K562 (cell line): ENCODE measurements around the gene SCYL1. TPM values are rescaled to one million over a fixed set of nuclear protein-coding genes. Genes with fewer than 3 reads are reported as not detected.
A peak's percentile ranks its signal among the peaks of the same experiment; 100 is the strongest.

Experiments used
- CBX5 ChIP-seq: IDR thresholded peaks from 2 replicates; pipeline ENCODE4 v1.6.1; 2014; ENCODE audit warnings: low read depth, borderline replicate concordance
- CREB5 ChIP-seq: fragments of 250-450 bp; sonication (Bioruptor Pico); IDR thresholded peaks from 2 replicates; pipeline ENCODE4 v1.5.0; 2020; ENCODE audit warnings: mild to moderate bottlenecking
- GATAD2A ChIP-seq: fragments of 450-650 bp; IDR thresholded peaks from 2 replicates; pipeline ENCODE4 v1.6.1; 2017
- HDAC3 ChIP-seq: fragments of 450-650 bp; IDR thresholded peaks from 2 replicates; pipeline ENCODE4 v1.6.1; 2018; ENCODE audit warnings: borderline replicate concordance, mild to moderate bottlenecking, moderate library complexity; ENCODE audit not compliant: partially characterized antibody
- MAFK ChIP-seq: IDR thresholded peaks from 2 replicates; pipeline ENCODE4 v1.6.1; 2011; ENCODE audit warnings: low read length, improper control_type of control experiment
- MGA ChIP-seq: fragments of 450-650 bp; IDR thresholded peaks from 2 replicates; pipeline ENCODE4 v1.6.1; 2016; ENCODE audit warnings: mild to moderate bottlenecking, moderate library complexity
- MXD1 ChIP-seq: fragments of 250-450 bp; sonication (Bioruptor Pico); IDR thresholded peaks from 2 replicates; pipeline ENCODE4 v1.8.0; 2021; ENCODE audit warnings: borderline replicate concordance, mild to moderate bottlenecking, moderate library complexity; ENCODE audit not compliant: poor library complexity, severe bottlenecking
- NCOA4 ChIP-seq: fragments of 450-650 bp; IDR thresholded peaks from 2 replicates; pipeline ENCODE4 v1.6.1; 2018; ENCODE audit warnings: mild to moderate bottlenecking; ENCODE audit not compliant: partially characterized antibody
- TEAD2 ChIP-seq: fragments of 450-650 bp; IDR thresholded peaks from 2 replicates; pipeline ENCODE4 v1.6.1; 2016; ENCODE audit warnings: missing genetic modification characterization, control low read depth, missing compliant biosample characterization
- ZNF134 ChIP-seq: fragments of 250-450 bp; sonication (Bioruptor Pico); conservative IDR thresholded peaks from 2 replicates; pipeline ENCODE4 v1.4.0; 2020
- polyA plus RNA-seq, 8 experiments: library from polyadenylated mRNA; depleted of rRNA in 4 of 8; stranded (reverse) in 5 of 8; unstranded in 3 of 8; fragments of >200 nt; fragmentation: Nextera tagmentation in 2 of 8; fragmentation: Illumina TruSeq in 1 of 8; extraction: Ambion mirVana in 2 of 8; extraction: Trizol in 1 of 8; gene quantifications; 2 replicates each; pipeline versions ENCODE4 v1.2.1 to v1.2.3, GENCODE V29; 2011 to 2014; ENCODE audit warnings: inconsistent platforms in 1 of 8, missing spikeins in 1 of 8
- total RNA-seq, 7 experiments: library from RNA; depleted of rRNA in 6 of 7; stranded (reverse); fragments of >200 nt in 6 of 7; fragmentation: Illumina TruSeq in 2 of 7; extraction: Trizol in 2 of 7; gene quantifications; 2 replicates each; pipeline versions ENCODE4 v1.2.1 to v1.2.3, GENCODE V29; 2011 to 2021; ENCODE audit warnings: low replicate concordance in 1 of 7

SCYL1 gene
- total and polyA plus RNA-seq, 9 of the 15 experiments (the other 6 are each of a cell fraction or from before 2014, with no cell fraction given) = 1.9 to 145 (median 57.6) TPM

- TF ChIP-seq MGA (no peak), NCOA4 (peak; percentile 79), GATAD2A (peak; percentile 86; the same call in 1 of the 2 replicates), CREB5 (CRISPR knock-in tag) (no peak), TEAD2 (tag) (no peak), CBX5 (no peak), ZNF134 (CRISPR knock-in tag) (no peak), MAFK (no peak), MXD1 (CRISPR knock-in tag) (no peak), HDAC3 (no peak)
These were observed 8.5 kb upstream of the SCYL1 start (continued) for GRCh38 chr11:65516135-65516968.
